GM18873 (cell line): ENCODE measurements around the gene TMEM198.

Source experiments
- ATAC-seq: cut with Tn5 transposase; IDR thresholded peaks from one replicate; pipeline ENCODE4 v1.9.1; 2021; ENCODE audit warnings: mild to moderate bottlenecking, moderate library complexity, moderate number of reproducible peaks; ENCODE audit not compliant: unreplicated experiment, low FRiP score

The TMEM198 gene

DNA sequence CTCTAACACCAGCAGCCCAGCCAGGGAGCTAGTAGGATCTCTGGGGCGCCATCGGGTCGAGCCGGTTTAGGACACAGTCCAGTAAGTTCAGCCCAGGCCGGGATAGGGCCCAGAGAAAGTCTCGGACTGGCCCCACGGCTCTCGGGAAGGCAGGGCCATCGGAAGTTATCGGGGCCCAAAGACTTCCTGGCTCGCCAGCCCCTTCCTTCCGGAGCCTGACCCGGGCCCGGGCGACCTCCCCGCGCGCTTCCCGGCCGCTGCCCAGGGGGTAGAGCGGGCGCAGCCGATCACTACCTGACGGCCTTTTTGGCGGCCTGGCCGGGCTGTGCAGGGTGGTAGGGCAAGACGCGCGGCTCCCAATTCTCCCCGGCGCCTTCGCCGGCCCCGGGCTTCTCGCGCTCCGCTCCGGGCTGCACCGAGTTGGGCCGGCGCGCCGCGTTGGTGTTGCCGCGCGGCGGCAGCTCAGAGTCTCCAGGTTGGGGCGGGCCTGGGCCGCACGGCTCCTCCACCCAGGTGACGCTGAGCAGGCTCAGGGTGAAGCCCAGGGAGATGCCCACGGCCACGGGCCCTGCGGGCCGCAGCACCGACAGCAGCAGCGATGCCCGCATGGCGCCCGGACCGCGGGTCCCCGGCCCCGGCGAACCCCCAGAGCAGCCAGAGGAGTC, 765 bp upstream of the TMEM198 start:
- ATAC-seq, result peak; percentile 23

DNA sequence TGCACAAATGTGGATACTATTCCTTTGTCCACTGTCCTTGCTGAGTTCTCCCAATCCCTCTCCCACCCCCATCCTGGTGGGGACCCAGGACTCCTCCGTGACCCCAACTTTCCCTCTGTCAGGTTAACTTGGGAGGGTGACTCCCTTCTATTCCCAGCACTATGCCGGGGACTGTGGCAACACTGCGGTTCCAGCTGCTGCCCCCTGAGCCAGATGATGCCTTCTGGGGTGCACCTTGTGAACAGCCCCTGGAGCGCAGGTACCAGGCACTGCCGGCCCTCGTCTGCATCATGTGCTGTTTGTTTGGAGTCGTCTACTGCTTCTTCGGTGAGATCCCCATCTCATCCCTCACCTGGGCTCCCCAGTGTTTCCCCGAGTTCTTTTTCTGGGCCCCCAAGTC, 739 bp downstream of the TMEM198 start:
- ATAC-seq, result no peak

DNA sequence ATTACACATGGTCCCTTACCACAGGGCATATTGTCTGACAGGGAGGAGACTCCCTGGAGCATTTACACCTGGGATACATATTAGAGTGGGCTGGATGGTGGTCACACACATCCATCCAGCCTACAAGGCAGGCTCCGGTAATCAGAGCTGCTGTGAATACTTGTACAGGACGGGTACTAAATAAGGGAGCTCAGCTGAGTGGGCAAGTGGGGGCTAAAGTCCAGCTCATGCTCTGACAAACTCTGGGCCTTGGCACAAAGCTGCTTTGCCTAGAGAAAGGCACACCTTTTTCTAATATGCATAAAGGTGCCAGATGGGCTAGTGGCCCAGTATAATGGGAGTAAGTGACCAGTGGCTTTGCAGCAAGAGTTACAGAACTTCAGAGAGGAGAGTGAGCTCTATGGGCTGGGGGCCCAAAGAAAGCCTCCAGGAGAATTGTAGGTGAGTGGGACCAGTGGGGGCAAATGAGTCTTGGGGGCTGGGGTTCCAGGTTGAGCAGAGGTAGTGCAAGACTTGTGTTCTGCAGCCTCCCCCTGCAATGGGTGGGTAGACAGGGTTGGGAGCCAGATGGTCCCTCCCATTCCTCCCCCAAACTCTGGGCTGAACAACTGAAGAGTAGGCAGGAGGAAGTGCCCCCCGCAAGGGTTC, 1.6 kb downstream of the TMEM198 start:
- ATAC-seq, result no peak

DNA sequence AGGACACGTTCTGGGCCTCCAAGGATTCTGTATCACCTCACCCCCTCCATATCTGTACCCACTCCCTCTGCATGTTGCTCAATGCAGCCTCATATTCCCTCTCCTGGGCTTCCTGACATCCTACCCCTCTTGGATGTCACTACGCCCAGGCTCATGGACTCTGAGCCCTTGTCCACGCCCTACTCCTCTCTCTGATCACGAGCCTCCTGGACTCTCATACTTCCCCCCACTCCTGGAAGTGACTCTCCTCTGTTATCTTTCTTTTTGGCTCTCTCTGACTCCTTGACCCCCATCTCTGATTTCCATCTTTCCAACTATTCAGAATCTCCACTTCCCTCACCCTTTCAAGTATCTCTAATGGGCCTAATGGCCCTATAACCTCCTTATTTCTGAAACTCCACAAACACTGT, 2.1 kb downstream of the TMEM198 start:
- ATAC-seq, result no peak

DNA sequence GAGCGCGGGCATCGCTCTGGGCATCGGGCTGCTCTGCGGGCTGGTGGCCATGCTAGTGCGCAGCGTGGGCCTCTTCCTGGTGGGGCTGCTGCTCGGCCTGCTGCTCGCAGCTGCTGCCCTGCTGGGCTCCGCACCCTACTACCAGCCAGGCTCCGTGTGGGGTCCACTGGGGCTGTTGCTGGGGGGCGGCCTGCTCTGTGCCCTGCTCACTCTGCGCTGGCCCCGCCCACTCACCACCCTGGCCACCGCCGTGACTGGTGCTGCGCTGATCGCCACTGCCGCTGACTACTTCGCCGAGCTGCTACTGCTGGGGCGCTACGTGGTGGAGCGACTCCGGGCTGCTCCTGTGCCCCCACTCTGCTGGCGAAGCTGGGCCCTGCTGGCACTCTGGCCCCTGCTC, 3.8 kb downstream of the TMEM198 start:
- no peak for ATAC-seq

DNA sequence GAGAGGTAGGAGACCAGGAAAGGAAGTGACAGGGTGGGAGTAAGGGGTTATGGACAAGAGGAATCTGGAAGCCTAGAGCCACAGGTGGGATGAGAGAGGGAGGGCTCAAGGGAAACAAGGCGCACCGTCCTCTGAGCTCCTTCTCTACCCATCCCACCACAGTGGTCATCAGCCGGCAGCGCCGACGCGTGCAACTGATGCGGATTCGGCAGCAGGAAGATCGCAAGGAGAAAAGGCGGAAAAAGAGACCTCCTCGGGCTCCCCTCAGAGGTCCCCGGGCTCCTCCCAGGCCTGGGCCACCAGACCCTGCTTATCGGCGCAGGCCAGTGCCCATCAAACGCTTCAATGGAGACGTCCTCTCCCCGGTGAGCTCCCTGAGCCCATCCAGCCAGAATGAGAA, 5.2 kb downstream of the TMEM198 start:
- no peak for ATAC-seq

DNA sequence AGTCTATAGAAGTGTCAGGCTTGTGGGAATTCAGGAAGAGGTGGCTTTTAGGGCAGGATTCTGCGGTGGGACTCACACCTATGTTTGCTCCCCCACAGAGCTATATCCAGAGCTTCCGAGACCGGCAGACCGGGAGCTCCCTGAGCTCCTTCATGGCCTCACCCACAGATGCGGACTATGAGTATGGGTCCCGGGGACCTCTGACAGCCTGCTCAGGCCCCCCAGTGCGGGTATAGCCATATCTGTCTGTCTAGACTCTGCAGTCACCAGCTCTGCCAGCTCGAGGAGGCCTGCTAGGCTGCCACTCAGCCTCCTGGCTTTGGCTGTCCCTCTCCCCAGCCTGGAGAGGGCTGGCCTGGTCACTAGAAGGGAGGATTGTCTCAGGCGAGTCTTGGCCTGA, 5.8 kb downstream of the TMEM198 start:
- ATAC-seq, result no peak

DNA sequence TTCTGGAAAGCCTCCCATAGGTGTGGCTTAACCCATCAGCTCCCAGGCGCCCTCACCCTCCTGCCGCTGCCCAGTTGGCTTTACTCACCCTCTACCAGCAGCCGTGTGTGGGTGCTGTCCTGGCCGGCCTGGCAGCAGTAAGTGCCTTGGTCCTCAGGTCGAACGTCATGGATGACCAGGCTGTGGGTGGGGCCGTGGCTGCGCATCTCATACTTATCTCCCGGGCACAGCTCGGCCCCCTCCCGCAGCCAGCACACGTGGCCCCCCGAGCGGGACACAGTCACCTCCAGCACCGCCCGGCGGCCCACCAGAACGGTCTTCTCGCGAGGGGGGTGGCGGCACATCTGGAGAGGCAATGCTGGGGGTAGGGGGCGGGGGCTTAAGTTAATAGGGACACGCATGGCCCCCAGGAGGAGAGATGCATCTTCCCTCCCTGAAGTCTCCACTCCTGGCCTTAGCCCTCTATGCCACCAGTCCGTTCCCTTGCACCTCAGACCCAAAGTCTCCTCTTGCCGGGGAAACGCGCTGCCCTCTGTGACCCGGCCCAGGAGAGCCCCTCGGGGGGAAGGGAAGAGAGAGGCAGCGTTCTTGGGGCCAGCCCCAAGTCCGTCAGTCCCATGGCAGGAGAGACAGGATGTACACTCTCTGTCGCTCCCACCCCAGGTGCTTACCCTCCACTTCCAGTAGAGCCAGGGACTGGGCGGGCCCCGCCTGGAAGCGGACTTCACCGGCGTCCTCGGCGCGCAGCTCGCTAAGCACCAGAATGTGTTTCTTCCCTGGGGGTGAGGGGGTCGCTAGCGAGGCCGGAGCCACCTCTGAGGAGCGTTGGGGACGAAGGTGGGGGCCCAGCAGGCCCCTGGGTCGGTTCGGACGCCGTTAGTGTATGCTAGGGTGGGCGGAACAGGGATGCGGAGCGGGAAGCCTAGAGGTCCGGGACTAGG, 7.9 kb downstream of the TMEM198 start:
- no peak for ATAC-seq

DNA sequence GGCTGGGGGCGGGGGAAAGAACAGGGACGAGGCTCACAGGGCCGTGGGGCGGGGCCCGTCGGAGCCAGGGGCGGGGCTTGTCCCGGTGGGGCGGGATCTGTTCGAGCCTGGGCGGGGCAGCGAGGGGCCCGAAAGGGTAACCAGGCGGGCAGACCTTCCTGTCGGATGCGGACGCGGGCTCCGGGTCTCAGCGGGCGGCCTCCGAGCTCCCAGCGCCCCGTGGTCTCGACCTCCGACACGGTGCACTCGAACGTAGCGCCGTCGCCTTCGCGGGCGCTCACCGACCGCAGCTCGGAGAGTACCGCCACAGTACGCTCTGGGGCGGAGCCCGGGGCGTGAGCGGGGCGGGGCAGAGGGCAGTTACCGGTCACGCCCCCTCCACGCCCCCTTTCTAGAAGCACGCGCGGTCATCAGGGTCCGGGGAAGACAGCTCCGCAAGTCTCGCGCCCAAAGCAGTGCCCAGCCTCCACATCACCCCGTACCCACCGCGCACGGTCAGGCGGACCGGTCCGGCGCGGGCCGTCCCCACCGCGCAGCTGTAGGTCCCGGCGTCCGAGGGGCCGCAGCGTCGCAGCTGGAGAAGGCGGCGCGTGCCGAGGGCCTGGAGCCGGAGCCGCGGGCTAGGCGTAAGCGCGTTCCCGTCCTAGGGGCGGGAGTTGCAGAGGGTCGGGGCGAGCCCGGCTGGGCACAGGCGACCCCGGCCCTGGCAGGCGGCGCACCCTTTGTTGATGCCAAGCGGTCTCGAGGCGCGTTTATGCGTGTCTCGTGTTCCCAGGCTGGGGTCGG, 8.7 kb downstream of the TMEM198 start:
- ATAC-seq, result peak; percentile 63

DNA sequence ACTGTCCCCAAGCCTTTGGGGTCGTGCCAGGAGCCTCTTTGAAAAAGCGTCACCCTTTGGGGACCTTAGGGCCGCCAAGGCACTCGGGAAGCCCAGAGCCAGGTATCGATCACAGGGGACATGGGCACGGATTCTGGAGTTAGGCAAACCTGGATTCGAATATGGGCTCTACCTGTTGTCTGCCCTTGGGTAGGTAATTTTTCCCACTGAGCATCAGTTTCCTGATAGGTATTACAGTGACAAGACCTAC, 9.3 kb downstream of the TMEM198 start:
- ATAC-seq, result no peak

DNA sequence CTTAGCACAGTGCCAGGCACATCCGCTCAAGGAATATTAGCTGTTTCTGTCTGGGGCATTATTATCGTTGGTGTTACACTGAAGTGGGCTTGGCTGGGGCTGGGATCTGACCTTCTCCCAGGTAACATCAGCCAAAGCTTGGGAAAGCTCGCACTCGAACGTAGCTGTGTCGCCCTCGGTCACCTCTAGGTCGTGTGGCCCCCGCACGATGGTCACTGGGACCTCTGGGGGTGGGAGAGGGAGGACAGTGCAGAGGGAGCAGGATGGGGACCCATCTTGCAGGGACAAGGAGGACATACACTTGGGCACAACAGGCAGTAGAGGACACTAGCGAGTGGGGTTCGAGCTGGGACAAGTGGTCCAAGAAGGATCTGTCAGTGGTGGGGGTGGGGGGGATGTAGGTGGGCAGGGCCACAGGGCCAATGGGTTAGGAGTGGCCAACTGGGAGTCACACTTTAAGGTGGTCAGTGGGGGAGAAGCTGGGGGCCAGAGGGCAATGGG, 9.7 kb downstream of the TMEM198 start:
- no peak for ATAC-seq

DNA sequence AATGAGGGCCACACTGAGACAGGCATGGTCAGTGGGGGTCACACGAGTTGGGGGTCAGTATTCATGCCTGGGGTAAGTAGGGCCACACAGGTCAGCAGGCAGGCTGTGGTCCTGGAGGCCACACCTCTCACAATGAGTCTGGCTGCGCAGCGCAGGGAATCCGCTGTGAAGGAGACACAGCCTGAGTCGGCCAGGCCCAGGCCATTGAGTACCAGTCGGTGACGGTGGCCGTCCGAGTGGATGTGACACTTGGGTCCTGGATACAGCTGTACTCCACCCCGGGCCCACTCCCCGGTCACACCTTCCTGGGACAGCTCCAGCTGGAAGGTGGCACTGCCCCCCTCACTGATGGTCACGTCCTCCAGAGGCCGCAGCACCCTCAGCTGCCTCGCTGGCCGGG, 10.5 kb downstream of the TMEM198 start:
- ATAC-seq, result no peak

DNA sequence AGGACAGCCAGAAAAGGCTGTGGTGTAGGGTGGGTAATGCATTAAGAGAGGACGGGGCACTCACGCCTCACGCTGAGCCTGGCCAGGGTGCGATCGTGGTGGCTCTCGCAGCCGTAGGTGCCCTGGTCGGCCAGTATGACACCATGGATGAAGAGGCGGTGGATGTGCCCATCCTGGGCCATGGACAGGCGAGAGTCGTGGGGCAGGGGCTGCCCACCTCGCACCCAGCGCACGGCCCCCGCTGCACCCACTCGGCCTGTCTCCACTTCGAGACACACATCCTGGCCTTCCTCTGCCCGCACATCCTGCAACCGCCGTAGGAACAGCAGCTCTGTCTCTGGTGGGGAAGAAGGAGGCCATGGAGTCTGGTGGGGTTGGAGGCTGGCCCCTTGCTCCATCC, 12.1 kb downstream of the TMEM198 start:
- no peak for ATAC-seq

DNA sequence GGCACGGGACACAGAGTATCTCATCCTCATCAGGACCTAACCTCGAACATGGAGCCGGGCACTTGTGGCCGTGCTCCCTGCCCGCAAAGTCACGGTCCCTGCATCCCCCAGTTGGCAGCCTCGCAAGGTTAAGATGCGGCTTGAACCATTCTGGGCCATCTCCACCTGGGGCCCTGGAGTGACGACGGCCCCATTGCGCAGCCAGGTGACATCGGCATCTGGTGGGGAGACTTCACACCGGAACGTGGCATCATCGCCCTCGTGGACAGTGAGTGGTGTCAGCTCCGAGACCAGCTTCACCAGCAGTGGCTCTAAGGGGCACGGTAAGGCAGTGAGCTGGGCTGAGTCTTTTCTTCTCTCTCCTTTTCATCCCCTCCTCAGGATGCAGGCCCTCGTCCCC, 12.6 kb downstream of the TMEM198 start:
- ATAC-seq, result no peak

DNA sequence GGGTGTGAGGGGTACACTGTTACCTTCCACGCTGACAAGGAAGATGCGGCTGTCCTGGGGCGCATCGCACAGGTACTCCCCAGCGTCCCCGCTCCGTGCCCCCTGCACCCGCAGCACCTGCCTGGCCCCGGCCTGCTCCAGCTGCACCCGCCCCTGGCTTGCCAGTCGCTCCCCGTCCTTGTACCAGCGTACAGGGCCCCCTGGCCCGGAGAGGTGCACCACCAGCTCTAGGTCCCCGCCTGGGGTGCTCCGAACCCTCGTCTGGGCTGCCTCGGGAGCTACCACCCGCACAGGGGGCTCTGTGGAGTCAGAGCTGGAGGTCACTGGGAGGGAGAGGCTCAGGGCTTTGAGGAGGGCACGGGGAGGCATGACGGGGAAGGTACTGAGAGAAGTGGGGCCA, 13.5 kb downstream of the TMEM198 start:
- ATAC-seq, result no peak

DNA sequence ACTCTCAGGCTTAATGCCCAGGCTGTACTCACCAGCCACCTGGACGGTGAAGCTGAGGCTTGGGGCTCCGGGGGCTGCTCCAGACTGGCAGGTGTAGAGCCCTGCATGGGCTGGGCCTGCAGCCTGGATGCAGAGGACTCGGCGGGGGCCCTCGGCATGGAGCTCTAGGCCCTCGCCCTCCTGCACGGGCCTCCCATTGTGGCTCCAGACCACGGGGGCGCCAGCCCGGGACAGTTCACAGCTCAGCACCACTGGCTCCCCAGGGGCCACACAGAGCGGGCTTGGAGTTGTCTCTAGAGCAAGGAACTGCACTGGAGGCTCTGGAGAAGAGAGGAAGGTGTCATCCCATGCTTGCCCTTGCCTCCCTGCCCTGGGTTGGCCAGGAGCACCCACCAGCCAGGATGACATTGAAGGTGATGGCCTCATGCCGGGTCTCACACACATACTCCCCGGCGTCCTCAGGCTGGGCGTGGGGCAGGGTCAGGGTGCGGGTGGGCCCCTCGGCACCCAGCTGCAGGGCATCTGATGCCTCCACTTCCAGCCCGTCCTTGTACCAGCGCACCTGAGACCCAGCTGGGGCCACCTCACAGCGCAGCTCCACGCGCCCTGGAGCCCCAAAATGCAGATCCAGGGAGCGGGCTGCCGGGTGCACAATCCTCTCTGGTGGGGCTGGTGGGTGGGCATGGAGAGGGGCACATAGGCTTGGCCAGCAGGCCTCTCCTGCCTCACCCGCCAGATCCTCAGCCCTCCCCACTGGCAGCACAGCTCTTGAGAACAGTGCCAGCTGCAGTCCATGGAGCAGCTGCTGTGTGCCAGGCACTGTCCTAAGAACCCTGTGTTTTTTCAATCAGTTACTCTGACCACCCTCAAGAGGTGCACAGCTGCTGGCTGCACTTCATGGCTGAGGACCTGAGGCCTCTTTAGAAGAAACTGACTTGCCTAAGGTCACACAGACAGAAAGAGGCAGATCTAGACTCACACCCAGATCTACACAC, 14.3 kb downstream of the TMEM198 start:
- ATAC-seq, result no peak

DNA sequence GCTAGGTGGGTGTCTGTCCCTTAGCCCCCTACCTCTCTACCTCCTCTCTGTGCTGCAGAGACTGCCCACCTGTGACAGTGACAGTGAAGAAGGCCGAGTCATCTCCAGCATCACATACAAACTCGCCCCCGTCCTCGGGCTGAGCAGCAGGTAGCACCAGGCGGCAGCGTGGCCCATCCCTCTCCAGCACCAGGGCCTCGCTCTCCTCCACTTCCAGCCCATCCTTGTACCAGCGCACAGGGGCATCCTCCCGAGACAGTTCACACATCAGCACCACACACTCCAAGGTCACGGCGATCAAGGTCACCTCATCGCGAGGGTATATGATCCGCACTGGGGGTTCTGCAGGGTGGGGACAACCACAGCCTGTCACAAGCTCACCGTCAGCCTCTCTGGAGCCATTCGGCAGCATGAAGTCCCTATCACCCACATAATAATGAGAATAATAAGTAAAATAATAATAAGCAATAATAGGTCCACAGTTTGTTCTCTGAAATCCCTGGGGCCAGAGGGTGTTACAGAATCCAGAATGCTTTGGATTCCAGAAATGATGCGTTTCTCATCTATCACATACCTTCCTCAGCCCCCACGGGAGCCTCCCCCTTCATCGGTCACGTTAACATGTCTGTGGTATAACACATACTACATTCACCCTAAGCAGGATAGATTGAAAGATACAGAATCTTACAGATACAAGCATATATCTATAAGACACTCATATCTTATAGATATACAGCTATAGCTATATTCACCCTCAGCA, 15.5 kb downstream of the TMEM198 start:
- no peak for ATAC-seq

DNA sequence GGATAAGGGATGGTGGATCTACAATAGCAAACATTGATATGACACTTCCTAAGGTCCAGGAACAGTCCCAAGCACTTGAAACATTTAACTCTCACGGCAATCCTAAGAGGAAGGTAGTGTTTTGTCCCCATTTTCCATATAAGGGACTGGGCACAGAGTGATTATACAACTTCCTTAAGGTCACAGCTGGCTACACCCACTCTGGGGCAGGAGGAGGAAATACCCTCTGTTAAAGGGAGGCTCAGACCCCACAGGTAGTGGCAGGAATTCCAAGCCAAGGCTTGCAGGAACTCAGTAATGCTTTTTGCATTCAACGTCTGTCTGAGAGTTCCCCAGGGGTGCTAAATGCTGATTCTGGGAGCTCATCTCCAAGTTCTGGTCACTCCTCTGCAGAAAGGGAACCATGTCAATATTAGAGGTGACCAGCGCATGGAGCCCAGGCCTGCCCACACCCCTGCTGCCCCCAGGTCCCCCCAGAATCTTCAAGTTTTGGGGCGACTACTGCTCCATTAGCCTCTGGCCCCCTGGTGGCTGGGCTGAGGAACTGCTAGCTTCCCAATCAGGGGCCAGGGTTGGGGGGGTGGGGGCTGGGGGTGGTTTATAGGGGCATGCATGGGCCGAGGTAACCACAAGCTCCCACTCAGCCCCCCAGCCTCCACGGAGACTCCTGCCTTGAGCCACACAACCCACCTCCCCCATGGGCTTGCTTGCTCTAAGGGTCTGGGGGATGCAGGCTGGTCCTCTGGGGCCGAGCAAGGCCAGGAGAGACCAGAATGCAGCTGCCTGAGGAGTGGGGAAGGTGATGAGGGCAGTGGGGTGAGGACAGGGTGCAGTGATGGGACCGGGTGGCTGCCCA, 16.4 kb downstream of the TMEM198 start:
- ATAC-seq, result no peak
